ENCODE results near the gene EXOC3L1. TPM values are rescaled to one million over a fixed set of nuclear protein-coding genes. Genes with fewer than 3 reads are reported as not detected.

Gene EXOC3L1
- polyA plus RNA-seq, 4 donors = 1.6 to 7.9 (median 6.0) TPM

GRCh38 chr16:67149276-67150046 lies 40.5 kb downstream of the EXOC3L1 start:
- Histone ChIP-seq H3K36me3 (ENCODE audit: control insufficient read depth in 3 of 3, insufficient read depth in 2 of 3, low read depth in 1 of 3, low read length in 3 of 3) (peaks cover 4 to 52% (median 10%) of the 10 kb centered on the region in 3 donors), H3K4me3 (ENCODE audit: low read depth in 1 of 3, low read length in 3 of 3) (no peak overlapping the region), H3K9me3 (ENCODE audit: control insufficient read depth in 2 of 2, insufficient read depth in 1 of 2, low read depth in 1 of 2, low read length in 1 of 2) (no peaks in the 10 kb centered on the region), H3K27ac (ENCODE audit: low read depth in 1 of 3, low read length in 2 of 3) (no peak overlapping the region), H3K27me3 (ENCODE audit: control insufficient read depth in 3 of 3, insufficient read depth in 3 of 3, low read length in 3 of 3) (peaks cover 0 to 50% (median 0%) of the 10 kb centered on the region in 3 donors), H3K4me1 (ENCODE audit: control insufficient read depth in 3 of 3, insufficient read depth in 2 of 3, low read depth in 1 of 3, low read length in 2 of 3) (peaks cover 0 to 16% (median 0%) of the 10 kb centered on the region in 3 donors)
- FAIRE-seq (no peak), DNase-seq (no peak)
- 64 to 77% (median 76%) methylated on average over 60 to 77 of the region's 77 CpGs for WGBS, 3 donors

- no peak overlapping the region for H3K27ac ChIP-seq (ENCODE audit: low read depth in 1 of 3, low read length in 2 of 3)
- H3K27me3 ChIP-seq (ENCODE audit: control insufficient read depth in 3 of 3, insufficient read depth in 3 of 3, low read length in 3 of 3) = peaks cover 0 to 43% (median 0%) of the 10 kb centered on the region in 3 donors
- H3K4me1 ChIP-seq (ENCODE audit: control insufficient read depth in 3 of 3, insufficient read depth in 2 of 3, low read depth in 1 of 3, low read length in 2 of 3) = peaks cover 0 to 16% (median 0%) of the 10 kb centered on the region in 3 donors
- peaks cover 4 to 55% (median 10%) of the 10 kb centered on the region in 3 donors for H3K36me3 ChIP-seq (ENCODE audit: control insufficient read depth in 3 of 3, insufficient read depth in 2 of 3, low read depth in 1 of 3, low read length in 3 of 3)
- H3K4me3 ChIP-seq (ENCODE audit: low read depth in 1 of 3, low read length in 3 of 3) = no peak overlapping the region
- 89 to 93% (median 91%) methylated on average over 11 of the region's 11 CpGs for WGBS, 3 donors
- DNase-seq = no peak
- FAIRE-seq = no peak
- H3K9me3 ChIP-seq (ENCODE audit: control insufficient read depth in 2 of 2, insufficient read depth in 1 of 2, low read depth in 1 of 2, low read length in 1 of 2) = no peaks in the 10 kb centered on the region
Observed at GRCh38 chr16:67148656-67149275, 41.2 kb downstream of the EXOC3L1 start.

GRCh38 chr16:67148221-67148620 lies 41.7 kb downstream of the EXOC3L1 start:
- FAIRE-seq = no peak
- Histone ChIP-seq H3K9me3 (ENCODE audit: control insufficient read depth in 2 of 2, insufficient read depth in 1 of 2, low read depth in 1 of 2, low read length in 1 of 2) (no peaks in the 10 kb centered on the region), H3K36me3 (ENCODE audit: control insufficient read depth in 3 of 3, insufficient read depth in 2 of 3, low read depth in 1 of 3, low read length in 3 of 3) (peaks cover 4 to 60% (median 10%) of the 10 kb centered on the region in 3 donors), H3K27ac (ENCODE audit: low read depth in 1 of 3, low read length in 2 of 3) (no peak overlapping the region), H3K4me3 (ENCODE audit: low read depth in 1 of 3, low read length in 3 of 3) (no peak overlapping the region), H3K4me1 (ENCODE audit: control insufficient read depth in 3 of 3, insufficient read depth in 2 of 3, low read depth in 1 of 3, low read length in 2 of 3) (peaks cover 0 to 16% (median 0%) of the 10 kb centered on the region in 3 donors), H3K27me3 (ENCODE audit: control insufficient read depth in 3 of 3, insufficient read depth in 3 of 3, low read length in 3 of 3) (peaks cover 0 to 38% (median 0%) of the 10 kb centered on the region in 3 donors)
- no peak for DNase-seq
- WGBS, 3 donors = 91 to 93% (median 92%) methylated on average over 2 of the region's 2 CpGs

- DNase-seq (no peak), FAIRE-seq (no peak)
- no peak overlapping the region for H3K4me3 ChIP-seq (ENCODE audit: low read depth in 1 of 3, low read length in 3 of 3)
- no peaks in the 10 kb centered on the region for H3K9me3 ChIP-seq (ENCODE audit: control insufficient read depth in 2 of 2, insufficient read depth in 1 of 2, low read depth in 1 of 2, low read length in 1 of 2)
- H3K4me1 ChIP-seq (ENCODE audit: control insufficient read depth in 3 of 3, insufficient read depth in 2 of 3, low read depth in 1 of 3, low read length in 2 of 3) = peaks cover 0 to 16% (median 0%) of the 10 kb centered on the region in 3 donors
- peaks cover 4 to 67% (median 10%) of the 10 kb centered on the region in 3 donors for H3K36me3 ChIP-seq (ENCODE audit: control insufficient read depth in 3 of 3, insufficient read depth in 2 of 3, low read depth in 1 of 3, low read length in 3 of 3)
- 96 to 98% (median 97%) methylated on average over 4 of the region's 4 CpGs for WGBS, 3 donors
- no peak overlapping the region for H3K27ac ChIP-seq (ENCODE audit: low read depth in 1 of 3, low read length in 2 of 3)
- H3K27me3 ChIP-seq (ENCODE audit: control insufficient read depth in 3 of 3, insufficient read depth in 3 of 3, low read length in 3 of 3) = peaks cover 0 to 32% (median 0%) of the 10 kb centered on the region in 3 donors
Observed at GRCh38 chr16:67147437-67148140, 42.3 kb downstream of the EXOC3L1 start.

GRCh38 chr16:67146523-67147357 lies 43.2 kb downstream of the EXOC3L1 start:
- H3K27me3 ChIP-seq (ENCODE audit: control insufficient read depth in 3 of 3, insufficient read depth in 3 of 3, low read length in 3 of 3) = peaks cover 0 to 28% (median 0%) of the 10 kb centered on the region in 3 donors

GRCh38 chr16:67145746-67146145 lies 44.2 kb downstream of the EXOC3L1 start:
- FAIRE-seq (no peak), DNase-seq (no peak)
- Histone ChIP-seq H3K27ac (ENCODE audit: low read depth in 1 of 3, low read length in 2 of 3) (no peak overlapping the region), H3K36me3 (ENCODE audit: control insufficient read depth in 3 of 3, insufficient read depth in 2 of 3, low read depth in 1 of 3, low read length in 3 of 3) (peaks cover 11 to 85% (median 21%) of the 10 kb centered on the region in 3 donors), H3K4me1 (ENCODE audit: control insufficient read depth in 3 of 3, insufficient read depth in 2 of 3, low read depth in 1 of 3, low read length in 2 of 3) (peaks cover 0 to 5% (median 0%) of the 10 kb centered on the region in 3 donors), H3K27me3 (ENCODE audit: control insufficient read depth in 3 of 3, insufficient read depth in 3 of 3, low read length in 3 of 3) (peaks cover 0 to 18% (median 0%) of the 10 kb centered on the region in 3 donors), H3K4me3 (ENCODE audit: low read depth in 1 of 3, low read length in 3 of 3) (no peak overlapping the region), H3K9me3 (ENCODE audit: control insufficient read depth in 2 of 2, insufficient read depth in 1 of 2, low read depth in 1 of 2, low read length in 1 of 2) (no peaks in the 10 kb centered on the region)
- WGBS, 3 donors = 87 to 95% (median 91%) methylated on average over 2 of the region's 2 CpGs

More at GRCh38 chr16:67146523-67147357, 43.2 kb downstream of the EXOC3L1 start:
- Histone ChIP-seq H3K4me3 (ENCODE audit: low read depth in 1 of 3, low read length in 3 of 3) (no peak overlapping the region), H3K4me1 (ENCODE audit: control insufficient read depth in 3 of 3, insufficient read depth in 2 of 3, low read depth in 1 of 3, low read length in 2 of 3) (peaks cover 0 to 15% (median 0%) of the 10 kb centered on the region in 3 donors), H3K27ac (ENCODE audit: low read depth in 1 of 3, low read length in 2 of 3) (no peak overlapping the region), H3K36me3 (ENCODE audit: control insufficient read depth in 3 of 3, insufficient read depth in 2 of 3, low read depth in 1 of 3, low read length in 3 of 3) (peaks cover 7 to 75% (median 14%) of the 10 kb centered on the region in 3 donors), H3K9me3 (ENCODE audit: control insufficient read depth in 2 of 2, insufficient read depth in 1 of 2, low read depth in 1 of 2, low read length in 1 of 2) (no peaks in the 10 kb centered on the region)
- WGBS, 3 donors = 84 to 91% (median 87%) methylated on average over 7 of the region's 7 CpGs
- FAIRE-seq = no peak
- DNase-seq = peak in 1 of 2 donors; percentile 20

- no peak for FAIRE-seq
- H3K36me3 ChIP-seq (ENCODE audit: control insufficient read depth in 3 of 3, insufficient read depth in 2 of 3, low read depth in 1 of 3, low read length in 3 of 3) = peaks cover 11 to 91% (median 24%) of the 10 kb centered on the region in 3 donors
Observed at GRCh38 chr16:67144943-67145342, 45.0 kb downstream of the EXOC3L1 start.

More at GRCh38 chr16:67144943-67145342, 45.0 kb downstream of the EXOC3L1 start:
- Histone ChIP-seq H3K27ac (ENCODE audit: low read depth in 1 of 3, low read length in 2 of 3) (no peak overlapping the region), H3K9me3 (ENCODE audit: control insufficient read depth in 2 of 2, insufficient read depth in 1 of 2, low read depth in 1 of 2, low read length in 1 of 2) (no peaks in the 10 kb centered on the region), H3K4me3 (ENCODE audit: low read depth in 1 of 3, low read length in 3 of 3) (no peak overlapping the region), H3K27me3 (ENCODE audit: control insufficient read depth in 3 of 3, insufficient read depth in 3 of 3, low read length in 3 of 3) (peaks cover 0 to 10% (median 0%) of the 10 kb centered on the region in 3 donors), H3K4me1 (ENCODE audit: control insufficient read depth in 3 of 3, insufficient read depth in 2 of 3, low read depth in 1 of 3, low read length in 2 of 3) (no peaks in the 10 kb centered on the region)
- 96% methylated on average over 2 of the region's 2 CpGs for WGBS, 3 donors
- no peak for DNase-seq
